ENCODE data around the gene MRPL41.

Gene MRPL41

GRCh38 chr9:137583347-137583746 lies 31.7 kb downstream of the MRPL41 start:
- Histone ChIP-seq H3K4me3 (ENCODE audit: control insufficient read depth in 1 of 7, extremely low read depth in 1 of 7, insufficient read depth in 4 of 7, low read depth in 2 of 7, low read length in 6 of 7) (no peak overlapping the region), H3K4me1 (ENCODE audit: control extremely low read depth in 1 of 4, control insufficient read depth in 4 of 4, insufficient read depth in 4 of 4, low read length in 3 of 4) (peaks cover 0 to 8% (median 5%) of the 10 kb centered on the region in 4 experiments), H3K36me3 (ENCODE audit: control insufficient read depth in 4 of 4, insufficient read depth in 4 of 4, low read length in 3 of 4) (peaks cover 2 to 79% (median 54%) of the 10 kb centered on the region in 4 experiments), H3K27me3 (replicated peaks in 2 of 5; ENCODE audit: control insufficient read depth in 4 of 5, insufficient read depth in 5 of 5, low read length in 4 of 5) (no peaks in the 10 kb centered on the region), H3K27ac (ENCODE audit: insufficient read depth in 1 of 2, low read depth in 1 of 2, low read length in 2 of 2, poor library complexity in 1 of 2, severe bottlenecking in 2 of 2) (no peak overlapping the region), H3K9me3 (ENCODE audit: control extremely low read depth in 1 of 5, control insufficient read depth in 4 of 5, insufficient read depth in 2 of 5, low read depth in 1 of 5, low read length in 4 of 5) (no peaks in the 10 kb centered on the region)
- DNase-seq, result no peak
- WGBS (ENCODE audit: insufficient coverage), result 92% methylated on average over 11 of the region's 14 CpGs
- ChIA-PET CTCF (no interaction called here), POLR2A (no interaction called here)

GRCh38 chr9:137583957-137584356 lies 32.3 kb downstream of the MRPL41 start:
- Histone ChIP-seq H3K9me3 (ENCODE audit: control extremely low read depth in 1 of 5, control insufficient read depth in 4 of 5, insufficient read depth in 2 of 5, low read depth in 1 of 5, low read length in 4 of 5) (no peaks in the 10 kb centered on the region), H3K27me3 (replicated peaks in 2 of 5; ENCODE audit: control insufficient read depth in 4 of 5, insufficient read depth in 5 of 5, low read length in 4 of 5) (no peaks in the 10 kb centered on the region), H3K4me1 (ENCODE audit: control extremely low read depth in 1 of 4, control insufficient read depth in 4 of 4, insufficient read depth in 4 of 4, low read length in 3 of 4) (peaks cover 0 to 9% (median 6%) of the 10 kb centered on the region in 4 experiments), H3K27ac (ENCODE audit: insufficient read depth in 1 of 2, low read depth in 1 of 2, low read length in 2 of 2, poor library complexity in 1 of 2, severe bottlenecking in 2 of 2) (no peak overlapping the region), H3K4me3 (ENCODE audit: control insufficient read depth in 1 of 7, extremely low read depth in 1 of 7, insufficient read depth in 4 of 7, low read depth in 2 of 7, low read length in 6 of 7) (no peak overlapping the region), H3K36me3 (ENCODE audit: control insufficient read depth in 4 of 4, insufficient read depth in 4 of 4, low read length in 3 of 4) (peaks cover 2 to 85% (median 54%) of the 10 kb centered on the region in 4 experiments)
- DNase-seq, result no peak
- ChIA-PET POLR2A (no interaction called here), CTCF (no interaction called here)
- WGBS (ENCODE audit: insufficient coverage), result 96% methylated on average over 8 of the region's 8 CpGs

GRCh38 chr9:137586854-137587253 lies 35.2 kb downstream of the MRPL41 start:
- peaks cover 0 to 19% (median 19%) of the 10 kb centered on the region in 4 experiments for H3K4me1 ChIP-seq (ENCODE audit: control extremely low read depth in 1 of 4, control insufficient read depth in 4 of 4, insufficient read depth in 4 of 4, low read length in 3 of 4)
- WGBS (ENCODE audit: insufficient coverage), result 98% methylated on average over 11 of the region's 14 CpGs
- POLR2A ChIA-PET, result no interaction called here
- no peak for DNase-seq
- H3K4me3 ChIP-seq (ENCODE audit: control insufficient read depth in 1 of 7, extremely low read depth in 1 of 7, insufficient read depth in 4 of 7, low read depth in 2 of 7, low read length in 6 of 7), result no peak overlapping the region
- H3K36me3 ChIP-seq (ENCODE audit: control insufficient read depth in 4 of 4, insufficient read depth in 4 of 4, low read length in 3 of 4), result peaks cover 0 to 67% (median 45%) of the 10 kb centered on the region in 4 experiments
- H3K27ac ChIP-seq (ENCODE audit: insufficient read depth in 1 of 2, low read depth in 1 of 2, low read length in 2 of 2, poor library complexity in 1 of 2, severe bottlenecking in 2 of 2), result no peak overlapping the region
- no peaks in the 10 kb centered on the region for H3K27me3 ChIP-seq (replicated peaks in 2 of 5; ENCODE audit: control insufficient read depth in 4 of 5, insufficient read depth in 5 of 5, low read length in 4 of 5)
- H3K9me3 ChIP-seq (ENCODE audit: control extremely low read depth in 1 of 5, control insufficient read depth in 4 of 5, insufficient read depth in 2 of 5, low read depth in 1 of 5, low read length in 4 of 5), result no peaks in the 10 kb centered on the region
- CTCF ChIA-PET, result interaction anchor here (0.8 to 1.0 kb wide), 2 partner anchors 16 to 41 kb away, joined by 3 read pairs; no protein-coding TSS in a partner anchor

GRCh38 chr9:137588311-137588710 lies 36.6 kb downstream of the MRPL41 start:
- CTCF ChIA-PET, result interaction anchor here (0.8 to 1.7 kb wide), 5 partner anchors 9 to 42 kb away, joined by 3 to 7 read pairs (median 4); no protein-coding TSS in a partner anchor
- Histone ChIP-seq H3K4me1 (ENCODE audit: control extremely low read depth in 1 of 4, control insufficient read depth in 4 of 4, insufficient read depth in 4 of 4, low read length in 3 of 4) (peaks cover 3 to 28% (median 20%) of the 10 kb centered on the region in 4 experiments), H3K9me3 (ENCODE audit: control extremely low read depth in 1 of 5, control insufficient read depth in 4 of 5, insufficient read depth in 2 of 5, low read depth in 1 of 5, low read length in 4 of 5) (no peaks in the 10 kb centered on the region), H3K4me3 (ENCODE audit: control insufficient read depth in 1 of 7, extremely low read depth in 1 of 7, insufficient read depth in 4 of 7, low read depth in 2 of 7, low read length in 6 of 7) (no peak overlapping the region), H3K36me3 (ENCODE audit: control insufficient read depth in 4 of 4, insufficient read depth in 4 of 4, low read length in 3 of 4) (peaks cover 0 to 53% (median 33%) of the 10 kb centered on the region in 4 experiments), H3K27me3 (replicated peaks in 2 of 5; ENCODE audit: control insufficient read depth in 4 of 5, insufficient read depth in 5 of 5, low read length in 4 of 5) (no peaks in the 10 kb centered on the region), H3K27ac (ENCODE audit: insufficient read depth in 1 of 2, low read depth in 1 of 2, low read length in 2 of 2, poor library complexity in 1 of 2, severe bottlenecking in 2 of 2) (no peak overlapping the region)
- whole genome bisulfite sequencing (ENCODE audit: insufficient coverage), result 89% methylated on average over 13 of the region's 13 CpGs
- POLR2A ChIA-PET, result no interaction called here
- no peak for DNase-seq

- Histone ChIP-seq H3K9me3 (ENCODE audit: control extremely low read depth in 1 of 5, control insufficient read depth in 4 of 5, insufficient read depth in 2 of 5, low read depth in 1 of 5, low read length in 4 of 5) (no peaks in the 10 kb centered on the region), H3K27ac (ENCODE audit: insufficient read depth in 1 of 2, low read depth in 1 of 2, low read length in 2 of 2, poor library complexity in 1 of 2, severe bottlenecking in 2 of 2) (no peak overlapping the region), H3K4me3 (ENCODE audit: control insufficient read depth in 1 of 7, extremely low read depth in 1 of 7, insufficient read depth in 4 of 7, low read depth in 2 of 7, low read length in 6 of 7) (peak overlapping the region in 2 of 7 experiments; percentile 72 to 86), H3K36me3 (ENCODE audit: control insufficient read depth in 4 of 4, insufficient read depth in 4 of 4, low read length in 3 of 4) (peaks cover 0 to 47% (median 28%) of the 10 kb centered on the region in 4 experiments), H3K27me3 (replicated peaks in 2 of 5; ENCODE audit: control insufficient read depth in 4 of 5, insufficient read depth in 5 of 5, low read length in 4 of 5) (no peaks in the 10 kb centered on the region), H3K4me1 (ENCODE audit: control extremely low read depth in 1 of 4, control insufficient read depth in 4 of 4, insufficient read depth in 4 of 4, low read length in 3 of 4) (peaks cover 3 to 28% (median 20%) of the 10 kb centered on the region in 4 experiments)
- WGBS (ENCODE audit: insufficient coverage), result 100% methylated on average over 3 of the region's 6 CpGs
- no peak for DNase-seq
- POLR2A ChIA-PET, result no interaction called here
- CTCF ChIA-PET, result interaction anchor here (0.8 to 1.7 kb wide), 6 partner anchors 9 to 41 kb away, joined by 3 to 7 read pairs (median 5); no protein-coding TSS in a partner anchor
These were observed 37.2 kb downstream of the MRPL41 start for GRCh38 chr9:137588891-137589290.

- 15% methylated on average over 39 of the region's 58 CpGs for WGBS (ENCODE audit: insufficient coverage)
- H3K36me3 ChIP-seq (ENCODE audit: control insufficient read depth in 4 of 4, insufficient read depth in 4 of 4, low read length in 3 of 4), result peaks cover 0 to 40% (median 22%) of the 10 kb centered on the region in 4 experiments
- H3K27me3 ChIP-seq (replicated peaks in 2 of 5; ENCODE audit: control insufficient read depth in 4 of 5, insufficient read depth in 5 of 5, low read length in 4 of 5), result no peaks in the 10 kb centered on the region
- H3K27ac ChIP-seq (ENCODE audit: insufficient read depth in 1 of 2, low read depth in 1 of 2, low read length in 2 of 2, poor library complexity in 1 of 2, severe bottlenecking in 2 of 2), result no peak overlapping the region
- POLR2A ChIA-PET, result no interaction called here
- DNase-seq, result peak in 2 of 3 donors; percentile 27 to 33
- H3K4me3 ChIP-seq (ENCODE audit: control insufficient read depth in 1 of 7, extremely low read depth in 1 of 7, insufficient read depth in 4 of 7, low read depth in 2 of 7, low read length in 6 of 7), result peak overlapping the region; percentile 39 to 86 (median 72)
- CTCF ChIA-PET, result interaction anchor here (0.8 to 1.7 kb wide), 5 partner anchors 10 to 40 kb away, joined by 3 to 7 read pairs (median 6); no protein-coding TSS in a partner anchor
- H3K9me3 ChIP-seq (ENCODE audit: control extremely low read depth in 1 of 5, control insufficient read depth in 4 of 5, insufficient read depth in 2 of 5, low read depth in 1 of 5, low read length in 4 of 5), result no peaks in the 10 kb centered on the region
- peaks cover 3 to 28% (median 20%) of the 10 kb centered on the region in 4 experiments for H3K4me1 ChIP-seq (ENCODE audit: control extremely low read depth in 1 of 4, control insufficient read depth in 4 of 4, insufficient read depth in 4 of 4, low read length in 3 of 4)
These were observed 37.9 kb downstream of the MRPL41 start for GRCh38 chr9:137589441-137590122.

- no peaks in the 10 kb centered on the region for H3K9me3 ChIP-seq (ENCODE audit: control extremely low read depth in 1 of 5, control insufficient read depth in 4 of 5, insufficient read depth in 2 of 5, low read depth in 1 of 5, low read length in 4 of 5)
- 0% methylated on average over 24 of the region's 61 CpGs for WGBS (ENCODE audit: insufficient coverage)
- no peak for DNase-seq
- peaks cover 3 to 28% (median 20%) of the 10 kb centered on the region in 4 experiments for H3K4me1 ChIP-seq (ENCODE audit: control extremely low read depth in 1 of 4, control insufficient read depth in 4 of 4, insufficient read depth in 4 of 4, low read length in 3 of 4)
- H3K4me3 ChIP-seq (ENCODE audit: control insufficient read depth in 1 of 7, extremely low read depth in 1 of 7, insufficient read depth in 4 of 7, low read depth in 2 of 7, low read length in 6 of 7), result peak overlapping the region in 6 of 7 experiments; percentile 36 to 86 (median 72)
- H3K27ac ChIP-seq (ENCODE audit: insufficient read depth in 1 of 2, low read depth in 1 of 2, low read length in 2 of 2, poor library complexity in 1 of 2, severe bottlenecking in 2 of 2), result no peak overlapping the region
- ChIA-PET POLR2A (no interaction called here), CTCF (interaction anchor here (1.9 to 2.9 kb wide), 2 partner anchors 13 to 105 kb away, joined by 4 to 9 read pairs; no protein-coding TSS in a partner anchor)
- peaks cover 0 to 37% (median 21%) of the 10 kb centered on the region in 4 experiments for H3K36me3 ChIP-seq (ENCODE audit: control insufficient read depth in 4 of 4, insufficient read depth in 4 of 4, low read length in 3 of 4)
- H3K27me3 ChIP-seq (replicated peaks in 2 of 5; ENCODE audit: control insufficient read depth in 4 of 5, insufficient read depth in 5 of 5, low read length in 4 of 5), result no peaks in the 10 kb centered on the region
These were observed 38.4 kb downstream of the MRPL41 start for GRCh38 chr9:137590123-137590468.
